Right renal cortex interstitium (tissue), 3 donors: ENCODE data around the gene IFT80. TPM values are rescaled to one million over a fixed set of nuclear protein-coding genes. Genes with fewer than 3 reads are reported as not detected.

ENCODE experiments used
- DNase-seq, 3 donors: peaks; one replicate each; pipeline ENCODE4 v3.0.0-alpha.2; 2013; ENCODE audit warnings: low read depth in 3 of 3, low spot score in 2 of 3
- polyA plus RNA-seq, 3 donors: library from polyadenylated mRNA; unstranded; fragments of 120-200 nt; gene quantifications; one replicate each; pipeline ENCODE4 v1.2.1, GENCODE V29; 2013; ENCODE audit not compliant: insufficient read length in 3 of 3

IFT80 gene
- polyA plus RNA-seq, 3 donors = 52.0 to 61.4 (median 58.6) TPM

DNA sequence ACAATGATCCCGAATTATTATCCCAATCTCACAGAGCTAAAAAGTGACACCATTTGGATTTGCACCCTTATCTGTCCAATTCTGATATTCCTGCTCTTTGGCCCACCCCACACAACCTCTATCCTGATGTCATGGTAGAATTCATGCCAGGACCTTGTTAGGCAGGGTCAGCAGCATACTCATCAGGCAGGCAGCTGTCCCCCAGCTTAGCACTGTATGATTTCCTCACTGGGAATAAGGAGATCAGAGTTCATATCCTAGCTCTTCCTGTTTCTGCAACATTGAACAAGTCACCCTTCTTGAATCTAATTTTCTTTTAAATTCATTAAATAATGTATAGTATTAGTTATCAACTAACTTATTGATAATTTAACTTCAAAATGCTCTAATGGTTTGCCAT lies 185.8 kb downstream of the IFT80 start:
- DNase-seq = no peak

DNA sequence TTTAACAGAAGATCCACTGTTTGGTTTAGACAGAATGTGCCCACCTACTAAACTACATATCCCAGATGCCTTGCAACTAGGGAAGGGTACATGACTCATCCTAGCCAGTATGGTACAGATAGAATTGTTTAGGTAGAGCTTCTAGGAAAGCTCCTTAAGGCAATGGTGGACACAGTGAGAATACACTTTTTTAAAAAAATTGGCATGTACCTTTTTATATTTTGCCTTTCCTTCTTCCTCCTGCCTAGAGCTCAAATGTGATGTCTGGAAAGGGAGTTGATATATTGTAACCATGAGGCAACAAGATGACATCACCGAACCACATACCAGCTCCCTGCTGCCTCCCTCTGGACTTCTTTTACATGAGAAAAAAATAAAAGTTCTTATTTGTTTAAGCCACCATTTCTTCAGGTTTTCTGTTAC lies 188.2 kb downstream of the IFT80 start:
- no peak for DNase-seq

DNA sequence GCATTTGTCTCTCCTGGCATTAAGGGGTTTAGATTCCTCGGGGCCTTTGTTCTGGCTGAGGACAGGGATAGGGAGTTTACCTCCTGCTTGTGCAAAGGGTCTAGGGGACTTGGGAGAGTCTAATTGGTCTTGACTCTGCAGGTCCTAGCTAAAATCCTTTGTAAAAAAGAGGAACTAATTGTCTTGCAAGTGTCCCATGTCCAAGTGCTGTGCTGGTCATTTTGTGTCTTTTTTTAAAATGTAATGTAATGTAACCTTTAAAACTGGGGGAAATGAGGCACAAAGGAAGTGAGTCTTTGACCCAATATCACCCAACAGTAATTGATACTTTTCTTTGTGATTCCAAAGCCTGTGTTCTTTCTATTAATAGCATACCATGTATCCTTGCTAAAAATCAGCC lies 188.7 kb downstream of the IFT80 start:
- no peak for DNase-seq

Other genes with a start within 250 kb of the IFT80 start
- gene C3orf80, start 173.8 kb downstream of the IFT80 start, polyA plus RNA-seq = under 1 TPM; 0.25 to 0.35 (median 0.34) TPM
- 100 to 1,000 TPM in 2 of 3 donors, 10 to 100 TPM in 1; 96.7 to 123 (median 107) TPM for gene SMC4, start 425 bp upstream of the IFT80 start, polyA plus RNA-seq
- gene TRIM59, start 50.6 kb upstream of the IFT80 start, polyA plus RNA-seq = 10 to 100 TPM; 16.2 to 18.9 (median 18.1) TPM
- gene KPNA4, start 166.3 kb upstream of the IFT80 start, polyA plus RNA-seq = 10 to 100 TPM; 83.8 to 89.5 (median 86.3) TPM